H1 (cell line): ENCODE measurements around the gene METTL22. TPM values are rescaled to one million over a fixed set of nuclear protein-coding genes. Genes with fewer than 3 reads are reported as not detected.

Source experiments
- RNF2 ChIP-seq: fragments of 200-900, 300-1000 bp; sonication (generic); IDR thresholded peaks from 2 replicates; pipeline ENCODE4 v1.7.1; 2016; ENCODE audit warnings: borderline replicate concordance, low read depth, mild to moderate bottlenecking, antibody characterized with exemption, low read length; ENCODE audit not compliant: poor library complexity, severe bottlenecking; ENCODE audit errors: missing control alignments
- polyA plus RNA-seq, 7 experiments: library from polyadenylated mRNA; depleted of rRNA in 3 of 7; stranded (reverse) in 5 of 7; unstranded in 2 of 7; fragments of >200 nt in 5 of 7; fragments of 200-250 nt in 2 of 7; gene quantifications; 1 replicate in 5 of 7; 2 replicates in 1 of 7; 4 replicates in 1 of 7; pipeline versions ENCODE4 v1.2.1 to v1.2.3, GENCODE V29; 2011 to 2013; ENCODE audit warnings: missing spikeins in 2 of 7, mixed read lengths in 2 of 7
- total RNA-seq: library from RNA; stranded (reverse); fragmentation: NEBNext Ultra II Directional; extraction: Animal tissue kit (Norgen Biotek cat#: 25700); gene quantifications from 2 replicates; pipeline ENCODE4 v1.2.1, GENCODE V29; 2021

The METTL22 gene
- total and polyA plus RNA-seq, 2 of the 8 experiments (the other 6 are each of a cell fraction or from before 2014, with no cell fraction given) = 56.7 to 85.2 TPM

GRCh38 chr16:8679151-8679550, 57.7 kb downstream of the METTL22 start (continued):
- no peak for TF ChIP-seq RNF2
- TF ChIP-seq, all 59 proteins: peak for 0
